Breast epithelium (tissue), 3 donors: ENCODE measurements around the gene IL17F.

ENCODE experiments used
- CTCF ChIP-seq, 3 donors: fragments of 450-650 bp; IDR thresholded peaks; one replicate each; pipeline ENCODE4 v1.5.1; 2016 to 2017; ENCODE audit warnings: antibody characterized with exemption in 3 of 3, mild to moderate bottlenecking in 3 of 3, moderate library complexity in 3 of 3
- POLR2A ChIP-seq: fragments of 450-650 bp; IDR thresholded peaks from one replicate; pipeline ENCODE4 v1.6.1; 2016; ENCODE audit warnings: antibody characterized with exemption, mild to moderate bottlenecking, moderate library complexity

GRCh38 chr6:52189974-52190373 is 54.3 kb downstream of the IL17F start:
- TF ChIP-seq POLR2A: no peak
- TF ChIP-seq CTCF (IDR thresholded peaks at IDR 0.05): no peak
